Amygdala (tissue), 56 donors: Measurements from ENCODE around the gene TIMM10B.
"Not testable (repeated sequence)": the region's sequence is repeated elsewhere in the genome, so short reads cannot be mapped to it uniquely, and the experiment has no call there.

ENCODE experiments used
- DNase-seq, 56 donors: peaks; one replicate each; lab custom pipeline; 2025; lab: John Stamatoyannopoulos, UW

The TIMM10B gene

GRCh38 chr11:6498544-6498943 is 17.2 kb downstream of the TIMM10B start:
- DNase-seq = no peak

GRCh38 chr11:6502382-6502781 is 21.1 kb downstream of the TIMM10B start:
- no peak for DNase-seq

DNA sequence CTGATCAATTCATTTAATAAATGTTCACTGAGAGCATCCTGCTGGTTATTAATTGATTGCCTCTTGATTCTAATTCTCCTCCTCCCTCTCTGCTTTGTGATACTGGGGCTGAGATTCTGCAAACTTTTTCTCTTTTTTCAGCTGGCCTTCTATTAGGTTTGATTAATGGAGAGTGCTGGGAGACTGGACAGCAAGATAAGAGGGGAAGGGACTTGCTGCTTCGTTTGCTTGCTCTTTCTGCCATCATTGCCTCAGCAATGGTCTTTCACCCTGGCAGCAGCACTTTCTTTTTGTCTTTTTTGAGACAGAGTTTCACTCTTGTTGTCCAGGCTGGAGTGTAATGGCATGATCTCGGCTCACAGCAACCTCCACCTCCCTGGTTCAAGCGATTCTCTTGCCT is 22.9 kb downstream of the TIMM10B start:
- DNase-seq = no peak

GRCh38 chr11:6505577-6506240 is 24.4 kb downstream of the TIMM10B start:
- peak in 4 of 56 donors; percentile 4 to 52 (median 25) for DNase-seq

DNA sequence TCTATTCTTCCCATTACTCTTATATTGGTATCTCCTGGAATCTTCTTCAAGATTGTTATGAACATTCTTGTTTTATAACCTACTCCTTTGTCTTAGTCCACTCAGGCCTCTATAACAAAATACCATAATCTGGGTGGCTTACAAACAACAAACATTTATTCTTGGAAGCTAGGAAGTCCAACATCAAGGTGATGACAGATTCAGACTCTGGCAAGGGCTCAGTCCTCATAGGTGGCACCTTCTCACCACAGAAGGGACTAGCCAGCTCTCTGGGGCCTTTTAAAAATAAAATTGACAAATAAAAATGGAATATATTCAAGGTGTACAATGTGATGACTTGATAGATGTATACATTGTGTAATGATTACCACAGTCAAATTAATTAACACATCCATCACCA is 35.6 kb downstream of the TIMM10B start:
- no peak for DNase-seq

- DNase-seq = no peak
These were observed 39.0 kb downstream of the TIMM10B start for GRCh38 chr11:6520265-6520664.

- DNase-seq = not testable (repeated sequence)
These were observed 40.6 kb downstream of the TIMM10B start for GRCh38 chr11:6521946-6522345.

- no peak for DNase-seq
These were observed 42.0 kb downstream of the TIMM10B start for GRCh38 chr11:6523253-6523652.

GRCh38 chr11:6526411-6527135 is 45.3 kb downstream of the TIMM10B start:
- no peak for DNase-seq

DNA sequence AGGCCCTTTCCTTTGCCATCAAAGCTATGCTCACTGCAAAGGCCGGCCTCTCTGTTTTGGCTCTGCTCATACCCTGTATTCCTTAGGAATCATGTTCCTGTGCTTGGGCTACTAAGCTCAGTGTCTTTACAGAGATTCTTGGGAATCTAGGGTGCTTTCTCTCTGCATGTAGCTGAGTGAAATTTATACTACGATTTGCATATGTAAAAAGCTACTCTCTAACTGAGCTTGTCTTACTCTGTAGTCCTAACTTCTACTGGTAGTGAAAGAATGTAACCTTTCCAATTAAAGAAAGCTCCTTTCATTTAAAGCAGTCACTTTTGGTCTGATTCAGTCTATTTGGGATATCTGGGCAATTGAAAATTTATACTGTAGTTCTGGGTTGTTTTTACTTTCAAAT is 48.0 kb downstream of the TIMM10B start:
- no peak for DNase-seq

GRCh38 chr11:6530848-6531247 is 49.5 kb downstream of the TIMM10B start:
- no peak for DNase-seq

GRCh38 chr11:6531267-6531752 is 50.0 kb downstream of the TIMM10B start:
- peak in 8 of 56 donors; percentile 6 to 57 (median 18) for DNase-seq
